NCI-H1436 (cell line): ENCODE measurements around the gene ENTHD1.
"Not testable (repeated sequence)": the region's sequence is repeated elsewhere in the genome, so short reads cannot be mapped to it uniquely, and the experiment has no call there.

Source experiments
- DNase-seq: peaks from one replicate; lab custom pipeline; 2025; lab: John Stamatoyannopoulos, UW

The ENTHD1 gene

DNA sequence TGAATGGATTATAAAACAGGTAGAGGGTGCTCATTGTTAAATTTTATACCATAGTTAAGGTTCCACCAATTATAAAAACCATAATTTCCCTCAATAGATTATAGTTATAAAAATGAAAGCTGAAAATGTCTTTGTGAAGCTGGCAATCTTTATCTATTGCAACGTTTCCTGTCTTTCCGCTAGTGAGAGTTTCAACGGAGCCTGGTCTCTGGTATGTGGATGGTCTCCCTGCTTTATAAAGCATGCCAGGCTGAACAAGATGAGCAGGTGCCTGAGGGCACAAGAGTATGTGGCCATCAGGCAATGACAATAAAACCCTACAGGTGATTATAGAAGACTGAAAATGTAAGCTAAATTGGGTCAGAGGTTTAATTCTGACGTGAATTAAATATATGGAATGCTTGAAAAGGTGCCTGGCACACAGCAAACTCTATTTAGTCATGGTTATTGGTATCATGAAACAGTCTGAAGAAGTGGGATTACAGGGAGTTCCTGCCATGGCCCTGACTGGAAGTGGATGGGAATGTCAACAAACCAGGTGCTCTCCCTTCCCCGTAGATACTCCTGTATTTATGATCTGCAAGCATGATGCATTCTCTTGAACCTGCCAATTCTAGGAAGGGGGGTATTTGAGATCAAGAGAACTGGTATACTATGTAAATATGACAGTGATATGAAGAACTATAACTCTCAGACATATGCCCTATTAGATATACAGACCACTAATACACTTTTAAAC lies 115.7 kb downstream of the ENTHD1 start:
- DNase-seq: no peak

DNA sequence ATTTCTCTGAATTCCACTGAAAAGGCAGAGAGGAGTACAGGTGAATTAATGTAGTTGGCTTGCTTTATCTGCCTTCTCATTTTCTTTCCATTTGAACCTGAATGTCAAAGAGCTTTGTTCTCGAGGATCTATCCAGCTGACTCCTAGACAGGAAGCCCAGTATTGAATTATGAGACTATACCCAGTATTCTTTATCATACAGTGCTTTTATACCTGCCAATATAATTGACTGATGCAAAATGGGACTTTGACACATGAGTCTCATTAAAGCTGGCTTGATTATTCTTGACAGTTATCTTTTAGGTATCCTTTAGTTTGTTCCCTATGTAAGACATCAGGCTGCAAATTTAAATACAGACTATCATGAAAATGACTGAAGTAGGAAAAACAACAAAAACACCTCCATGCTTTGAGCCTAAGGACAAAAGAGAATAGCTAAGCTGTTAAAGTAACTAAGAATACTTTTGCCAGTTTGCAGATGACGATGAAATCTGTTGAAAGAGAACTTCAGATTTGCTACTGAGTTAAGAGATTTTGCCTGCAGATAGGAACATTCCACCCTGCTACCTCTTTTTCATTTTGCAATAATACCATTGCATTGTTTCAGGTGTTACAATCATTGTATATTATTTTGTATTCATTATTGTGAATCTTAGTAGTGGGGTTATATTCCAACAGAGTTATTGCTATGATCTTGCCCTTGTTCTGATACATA lies 117.1 kb downstream of the ENTHD1 start:
- no peak for DNase-seq

DNA sequence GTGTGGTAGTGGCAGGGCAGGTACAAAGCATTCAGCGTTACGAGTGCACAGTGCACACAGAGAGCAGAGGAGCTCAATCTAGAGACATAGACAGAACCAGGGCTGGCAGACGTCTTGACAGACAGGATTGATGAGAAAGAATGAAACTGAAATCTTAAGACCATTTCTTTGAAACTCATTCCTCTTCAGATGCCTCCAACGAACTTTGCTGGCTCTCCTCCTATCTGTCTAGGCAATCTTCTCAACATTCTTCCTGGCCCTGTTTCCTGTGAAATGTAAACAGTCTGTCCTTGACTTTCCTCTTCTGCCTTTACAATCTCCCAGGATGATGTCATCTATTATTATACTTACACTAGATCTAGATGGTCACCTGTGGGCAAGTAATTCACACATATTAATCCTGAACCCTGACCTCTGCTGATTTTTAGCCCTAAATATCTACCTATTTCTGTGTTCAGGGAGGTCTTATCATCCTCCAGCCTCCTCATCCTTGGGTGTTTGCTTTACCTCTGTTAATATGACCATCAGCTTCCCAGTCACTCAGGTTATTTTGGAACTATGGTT lies 119.5 kb downstream of the ENTHD1 start:
- no peak for DNase-seq

DNA sequence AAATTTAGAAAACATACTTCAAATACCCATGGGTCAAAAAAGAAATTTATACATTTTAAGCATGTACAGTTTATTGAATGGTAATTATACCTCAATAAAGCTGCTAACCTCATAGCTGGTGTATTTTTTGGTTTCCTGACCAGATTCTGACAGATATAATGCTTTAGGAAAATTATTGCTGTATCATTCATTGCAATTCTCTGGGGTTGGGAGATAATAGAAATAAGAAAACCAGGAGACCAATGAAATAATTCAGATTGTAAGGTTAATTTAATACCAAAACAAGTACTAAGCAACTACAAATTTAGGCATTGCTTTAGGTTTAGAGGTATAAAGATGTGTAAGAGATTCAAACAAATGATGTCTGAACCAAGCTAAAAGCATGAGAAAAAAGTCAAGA lies 120.1 kb downstream of the ENTHD1 start:
- DNase-seq: no peak

DNA sequence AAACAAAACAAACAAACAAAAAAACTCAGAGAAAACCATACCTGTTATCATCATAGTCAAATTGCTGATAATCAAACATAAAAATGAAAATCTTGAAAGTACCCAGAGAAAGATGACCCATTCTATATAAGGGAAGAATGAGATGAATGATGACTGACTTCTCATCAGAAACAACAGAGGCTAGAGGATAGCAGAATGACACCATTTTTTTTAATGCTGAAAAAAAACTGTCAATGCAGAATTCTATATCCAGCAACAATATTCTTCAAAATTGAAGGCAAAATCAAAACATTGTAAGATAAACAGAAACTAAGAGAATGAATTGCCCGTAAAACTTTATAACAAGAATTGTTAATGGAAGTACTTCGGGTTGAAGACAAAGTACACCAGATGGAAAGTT lies 122.1 kb downstream of the ENTHD1 start:
- no peak for DNase-seq

DNA sequence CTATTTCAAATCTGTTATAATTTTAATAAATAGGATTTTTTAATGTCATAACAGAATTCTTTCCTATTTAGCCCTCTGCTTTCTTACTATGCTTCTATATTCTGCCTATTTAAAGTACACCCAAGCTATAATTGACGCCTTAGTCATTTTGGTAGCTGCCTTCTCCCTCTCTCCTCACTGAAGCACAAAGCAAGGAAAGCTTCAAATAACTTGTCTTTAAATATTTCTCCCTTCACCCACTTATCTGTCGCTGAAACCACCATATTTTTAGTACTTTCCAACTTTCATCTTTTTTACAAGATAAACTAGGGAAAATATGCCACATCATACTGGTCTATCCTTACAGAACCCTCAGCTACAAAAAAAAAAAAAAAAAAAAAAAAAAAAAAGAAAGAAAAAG lies 127.9 kb downstream of the ENTHD1 start:
- DNase-seq: no peak

DNA sequence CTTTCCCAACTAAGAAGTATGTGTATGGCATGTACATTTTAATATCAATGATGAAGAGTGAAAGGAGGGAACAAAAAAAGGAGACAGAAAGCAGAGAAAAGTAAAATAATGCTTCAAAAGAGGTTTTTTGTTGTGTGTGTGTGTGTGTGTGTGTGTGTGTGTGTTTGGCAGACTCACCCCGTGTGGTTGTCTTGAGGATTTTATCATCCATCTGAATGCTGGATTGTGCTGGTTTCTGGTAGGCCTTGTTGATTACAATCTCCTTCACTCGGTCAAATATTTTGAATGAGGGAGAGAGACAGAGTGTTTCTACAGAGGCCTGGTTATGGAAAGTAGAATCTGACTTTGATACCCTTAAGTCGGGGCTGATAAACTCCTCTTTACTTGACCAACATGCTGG lies 128.5 kb downstream of the ENTHD1 start:
- DNase-seq: no peak

DNA sequence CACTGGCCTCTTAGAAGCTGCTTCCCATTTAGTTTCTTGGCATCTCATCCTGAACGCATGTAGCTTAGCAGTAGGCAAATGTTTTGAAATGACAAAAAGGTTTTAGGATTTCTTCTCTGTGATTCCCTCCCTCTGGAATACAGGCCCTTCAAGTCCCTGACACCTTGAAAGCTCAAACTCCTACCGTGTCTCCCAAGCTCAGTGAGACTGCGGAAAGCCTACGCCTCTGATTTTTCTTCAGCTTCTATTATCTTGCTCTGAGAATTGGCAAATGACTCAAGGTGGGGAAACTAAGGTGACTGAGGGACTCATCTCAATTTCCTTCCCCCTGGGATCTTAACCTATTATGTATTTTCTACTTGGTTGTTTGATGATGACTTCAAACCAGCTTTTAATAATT lies 130.3 kb downstream of the ENTHD1 start:
- no peak for DNase-seq

DNA sequence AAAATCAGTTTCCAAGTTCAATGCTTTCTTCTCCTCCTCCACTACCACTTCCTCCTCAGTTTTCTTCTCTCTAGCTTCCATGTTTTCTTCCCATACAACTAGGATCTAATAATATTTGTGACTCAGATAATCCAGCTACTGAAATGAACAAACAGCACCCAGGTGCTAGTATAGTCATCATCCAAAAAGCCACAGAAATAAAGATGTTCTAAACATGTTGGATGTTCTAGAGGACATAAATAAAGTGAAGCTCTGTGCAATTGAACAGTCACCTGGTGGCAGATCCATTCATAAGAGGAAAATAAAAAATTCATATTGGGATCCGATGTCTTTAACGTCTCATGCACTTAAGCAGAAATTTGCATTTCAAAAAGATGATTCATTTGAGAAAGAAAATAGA lies 142.8 kb downstream of the ENTHD1 start:
- DNase-seq: no peak

DNA sequence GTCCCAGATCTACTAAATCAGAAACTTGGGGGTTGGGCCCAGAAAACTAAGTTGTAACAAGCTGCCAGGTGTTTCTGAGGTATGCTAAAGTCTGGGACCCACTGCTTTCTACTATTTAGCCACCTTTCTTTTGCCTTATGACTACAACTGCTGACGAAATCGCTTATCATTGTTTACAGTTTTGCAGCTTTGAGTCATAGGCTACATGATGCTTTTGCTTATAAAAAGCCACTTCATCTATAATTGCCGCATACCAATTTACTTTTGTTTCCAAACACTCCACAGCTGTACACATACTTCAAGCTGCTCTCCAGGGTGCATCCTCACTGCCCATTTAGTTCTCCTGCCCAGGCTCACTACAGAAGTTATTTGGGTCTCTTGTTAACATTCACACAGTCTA lies 144.7 kb downstream of the ENTHD1 start:
- peak; percentile 55 for DNase-seq

DNA sequence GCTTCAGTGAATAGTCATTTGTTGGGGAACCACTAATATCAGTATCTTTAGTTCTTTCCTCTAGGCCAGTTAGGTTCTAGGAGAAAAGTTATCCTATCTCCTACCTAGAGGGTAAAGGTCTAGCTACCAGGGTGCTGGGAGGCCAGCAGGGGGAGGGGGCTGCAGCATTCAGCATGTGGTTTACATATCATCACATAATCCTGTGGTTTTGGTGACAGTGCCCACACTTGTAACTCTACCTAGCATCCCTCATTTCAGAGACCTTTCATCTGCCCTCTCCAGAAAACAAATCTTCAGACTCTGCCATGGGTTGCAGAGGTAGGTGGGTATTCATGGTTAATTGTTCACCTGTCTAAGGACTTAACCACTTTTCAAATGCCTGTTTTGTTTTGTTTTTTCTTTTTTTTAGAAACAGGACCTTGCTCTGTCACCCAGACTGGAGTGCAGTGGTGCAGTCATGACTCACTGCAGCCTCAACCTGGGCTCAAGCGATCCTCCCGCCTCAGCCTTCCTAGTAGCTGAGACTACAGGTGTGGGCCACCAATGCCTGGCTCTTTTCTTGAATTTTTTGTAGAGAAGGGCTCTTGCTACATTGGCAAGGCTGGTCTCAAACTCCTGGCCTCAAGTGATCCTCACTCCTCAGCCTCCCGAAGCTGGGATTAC lies 146.8 kb downstream of the ENTHD1 start:
- DNase-seq: no peak

DNA sequence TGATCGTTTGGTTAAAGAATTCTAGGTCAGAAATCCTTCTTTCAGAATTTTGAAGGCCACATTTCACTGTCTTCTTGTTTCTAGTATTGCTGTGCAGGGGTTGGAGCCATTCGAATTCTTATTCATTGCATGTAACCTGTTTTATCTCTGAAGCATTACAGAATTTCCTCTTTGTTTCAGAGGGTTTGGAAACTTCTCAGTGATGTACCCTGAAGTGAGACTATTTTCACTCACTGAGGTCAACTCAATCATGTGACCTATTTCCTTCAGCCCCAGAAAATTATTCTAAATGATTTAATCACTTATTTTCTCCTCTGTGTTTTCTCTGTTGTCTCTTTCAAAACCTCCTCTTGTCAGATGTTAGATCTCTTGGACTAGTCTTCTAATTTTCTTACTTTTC lies 147.8 kb downstream of the ENTHD1 start:
- DNase-seq: no peak

DNA sequence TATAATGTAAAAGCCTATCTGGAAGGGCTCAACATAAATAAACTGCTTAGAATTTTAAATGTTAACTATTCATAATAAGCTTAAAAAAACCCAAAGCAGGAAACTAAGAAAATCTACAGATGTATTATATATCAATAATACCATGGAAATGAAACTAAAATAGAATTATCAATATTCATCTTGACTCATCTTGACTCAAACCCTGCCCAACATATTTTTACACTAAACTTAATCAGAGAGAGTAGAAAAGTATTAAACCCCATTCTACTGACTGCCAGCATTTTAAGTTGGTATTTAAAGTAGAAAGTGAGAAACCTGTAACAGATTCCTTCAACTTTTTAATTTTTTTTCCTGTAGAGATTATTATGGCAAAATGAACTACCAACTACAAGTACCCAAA lies 149.2 kb downstream of the ENTHD1 start:
- DNase-seq: no peak

DNA sequence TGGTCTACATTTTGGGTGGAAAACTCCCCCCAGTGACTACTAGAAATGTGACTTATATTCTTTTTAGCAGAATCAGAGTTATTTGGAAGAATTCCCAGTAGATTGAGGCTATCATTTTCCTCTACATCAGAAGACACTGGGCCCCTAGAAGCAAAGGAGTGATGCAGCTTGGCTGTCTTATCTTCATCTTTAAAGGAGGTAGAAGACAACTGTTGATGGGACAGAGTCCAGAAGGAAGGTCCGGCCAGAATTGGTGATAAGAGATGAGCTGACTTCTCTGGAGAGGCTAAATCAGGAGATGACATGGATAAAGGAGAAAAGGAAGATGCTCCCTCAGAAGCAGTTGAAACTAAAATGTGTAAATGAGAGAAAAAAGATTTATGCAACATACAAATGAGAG lies 149.6 kb downstream of the ENTHD1 start:
- DNase-seq: no peak

DNA sequence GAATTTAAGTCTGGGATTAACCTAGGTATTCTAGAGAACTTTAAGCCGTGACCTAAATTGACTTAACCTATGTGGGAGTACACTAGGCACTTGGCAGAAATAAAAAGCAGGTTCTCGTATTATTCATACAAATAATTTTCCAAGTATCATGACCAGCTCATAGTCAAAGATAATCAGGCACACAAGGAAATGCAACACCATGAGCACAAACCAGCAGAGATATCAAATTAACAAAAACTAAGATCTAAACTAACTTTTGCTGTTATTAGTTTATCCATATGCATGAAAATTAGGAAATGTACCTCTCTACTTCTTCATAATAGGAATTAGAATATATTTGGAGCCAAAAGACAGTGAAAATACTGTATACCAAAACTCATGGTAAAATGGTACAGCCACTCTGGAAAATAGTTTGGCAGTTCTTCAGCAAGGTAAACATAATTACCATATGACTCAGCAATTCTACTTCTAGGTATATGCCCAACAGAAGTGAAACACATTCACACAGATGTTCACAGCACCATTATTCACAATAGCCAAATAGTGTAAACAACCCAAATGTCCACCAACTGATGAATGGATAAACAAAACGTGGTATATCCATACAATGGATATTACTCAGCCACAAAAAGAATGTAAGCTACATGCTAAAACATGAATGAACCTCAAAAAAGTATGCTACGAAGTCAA lies 154.1 kb downstream of the ENTHD1 start:
- DNase-seq: no peak

DNA sequence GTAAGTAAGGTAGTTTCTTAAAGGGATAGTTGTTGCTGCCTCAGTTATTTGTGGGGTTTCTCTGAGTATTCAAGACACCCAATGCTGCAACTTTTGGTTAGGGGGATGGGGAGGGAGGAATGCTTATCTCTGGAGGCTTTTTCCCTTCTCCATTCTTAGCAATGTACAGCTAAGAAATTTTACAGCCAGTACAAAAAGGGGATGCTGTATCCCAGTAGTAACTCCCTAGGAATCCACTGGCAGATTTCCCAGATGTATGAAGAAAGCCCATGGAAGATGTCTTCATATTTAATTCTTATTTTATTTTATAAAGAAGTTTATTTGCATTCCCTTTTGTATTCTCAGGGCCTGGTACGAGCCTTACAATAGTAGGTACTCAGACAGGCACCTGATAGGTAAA lies 154.8 kb downstream of the ENTHD1 start:
- DNase-seq: no peak

DNA sequence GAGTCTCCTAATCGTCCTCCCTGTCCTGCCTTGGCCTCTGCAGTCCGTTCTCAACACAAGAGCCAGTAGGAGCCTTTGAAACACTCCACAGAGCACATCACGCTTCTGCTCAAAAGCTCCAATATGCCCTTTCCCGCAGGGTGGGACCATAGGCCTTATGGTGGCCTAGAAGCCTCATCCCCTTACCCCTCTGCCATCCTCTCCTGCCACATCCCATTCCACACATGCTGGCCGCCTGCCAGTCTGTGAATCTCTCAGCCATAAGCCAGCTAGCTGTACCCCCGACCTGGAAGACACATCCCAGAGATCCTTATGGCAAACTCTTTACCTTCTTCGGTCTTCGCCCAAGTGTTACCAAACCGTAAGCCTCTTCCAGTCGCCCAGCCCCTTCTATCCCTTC lies 157.8 kb downstream of the ENTHD1 start:
- DNase-seq: no peak

DNA sequence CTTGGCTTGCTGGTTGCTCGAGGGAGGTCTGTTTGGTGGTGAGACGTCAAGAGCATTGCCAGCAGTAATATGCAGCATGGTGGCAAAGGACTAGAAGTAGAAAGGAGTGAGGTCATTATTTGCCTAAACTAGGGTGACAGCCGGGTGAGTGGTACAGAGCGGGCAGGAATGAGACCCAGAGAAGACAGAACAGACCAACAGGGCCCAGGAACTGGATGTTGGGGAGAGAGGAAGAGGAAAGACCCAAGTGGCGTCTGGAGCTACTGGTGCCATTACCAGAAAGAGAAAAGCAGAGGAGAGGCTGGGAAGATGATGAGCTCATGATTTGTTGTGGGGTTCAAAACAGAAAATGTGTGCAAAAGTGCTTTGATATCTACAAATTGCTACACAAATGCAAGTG lies 158.7 kb downstream of the ENTHD1 start:
- no peak for DNase-seq

DNA sequence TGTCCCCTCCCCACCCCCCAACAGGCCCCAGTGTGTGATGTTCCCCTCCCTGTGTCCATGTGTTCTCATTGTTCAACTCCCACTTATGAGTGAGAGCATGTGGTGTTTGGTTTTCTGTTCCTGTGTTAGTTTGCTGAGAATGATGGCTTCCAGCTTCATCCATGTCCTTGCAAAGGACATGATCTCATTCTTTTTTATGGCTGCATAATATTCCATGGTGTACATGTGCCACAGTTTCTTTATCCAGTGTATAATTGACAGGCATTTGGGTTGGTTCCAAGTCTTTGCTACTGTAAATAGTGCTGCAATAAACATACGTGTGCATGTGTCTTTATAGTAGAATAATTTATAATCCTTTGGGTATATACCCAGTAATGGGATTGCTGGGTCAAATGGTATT lies 159.5 kb downstream of the ENTHD1 start:
- not testable (repeated sequence) for DNase-seq

DNA sequence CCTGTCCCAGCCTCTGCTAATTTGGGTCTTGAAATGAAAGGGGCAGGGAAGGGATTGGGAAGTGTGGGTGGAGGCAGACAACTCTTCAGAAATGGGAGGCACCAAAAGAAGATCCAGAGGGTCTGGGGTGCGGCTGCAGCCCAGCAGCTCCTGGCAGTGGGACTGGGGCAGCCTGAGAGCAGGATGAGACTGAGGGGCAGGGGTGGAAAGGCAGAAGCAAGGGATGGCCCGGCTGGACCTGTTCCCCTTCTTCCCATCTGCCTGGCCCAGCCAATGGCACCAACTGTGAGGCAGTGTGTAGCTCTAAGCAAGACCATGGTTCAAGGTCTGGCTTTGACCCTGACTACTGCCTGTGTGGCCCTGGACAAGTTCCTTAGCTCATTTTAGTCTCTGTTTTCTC lies 160.4 kb downstream of the ENTHD1 start:
- DNase-seq: no peak

DNA sequence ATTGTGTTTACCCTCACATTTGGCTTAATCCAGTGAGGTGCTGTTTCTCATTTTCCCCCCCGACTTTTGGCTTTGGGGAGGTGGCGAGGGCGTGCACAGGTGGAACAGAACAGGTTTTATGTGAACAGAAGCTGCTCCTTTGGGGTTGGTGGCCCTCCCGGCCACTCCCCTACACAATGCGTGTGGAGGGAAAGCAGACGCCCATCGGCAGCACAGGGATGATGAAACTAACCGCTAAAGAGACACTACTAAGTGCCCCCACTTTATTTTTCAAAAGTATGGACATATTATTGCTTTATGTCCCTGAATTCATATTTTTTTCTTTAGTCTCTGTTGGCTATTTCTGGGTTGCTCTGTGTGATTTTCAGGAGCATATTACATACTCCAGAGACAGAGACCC lies 160.9 kb downstream of the ENTHD1 start:
- no peak for DNase-seq

DNA sequence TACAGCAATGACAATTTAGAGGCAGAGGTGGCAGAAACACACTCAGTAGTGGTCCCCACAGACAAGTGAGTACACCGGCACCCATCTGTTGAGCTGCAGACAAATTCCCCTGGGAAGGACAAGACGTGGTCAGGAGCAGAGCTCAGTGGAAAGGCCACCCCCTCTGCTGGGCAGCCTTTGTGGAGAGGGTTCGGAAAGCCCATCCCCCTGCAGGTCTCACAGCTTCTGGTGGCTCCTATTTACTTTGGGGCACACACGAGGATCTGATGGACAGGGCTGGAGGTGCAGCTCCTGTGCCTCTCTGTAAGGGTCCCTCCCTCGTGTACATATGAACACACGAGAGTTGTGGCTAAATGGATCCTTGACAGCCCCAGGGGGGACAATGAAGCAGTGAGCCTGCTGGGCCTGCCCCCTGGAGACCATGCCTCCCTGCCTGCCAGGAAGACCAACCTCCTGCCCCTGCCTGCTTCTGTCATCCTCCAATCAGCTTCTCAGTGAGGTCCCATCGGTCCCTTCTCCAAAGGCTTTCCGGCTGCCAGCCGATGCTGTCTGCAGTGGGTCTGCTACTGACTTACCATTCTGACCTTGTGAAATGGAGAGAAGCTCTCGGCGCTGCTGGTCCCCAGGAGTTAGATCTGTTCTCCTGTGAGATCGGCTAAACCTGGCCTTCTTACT lies 161.5 kb downstream of the ENTHD1 start:
- DNase-seq: peak; percentile 73
